Left ventricle myocardium inferior (tissue), 1 donor: ENCODE data around the gene SDC3. TPM values are rescaled to one million over a fixed set of nuclear protein-coding genes. Genes with fewer than 3 reads are reported as not detected.

ENCODE experiments used
- DNase-seq: peaks from one replicate; pipeline ENCODE4 v3.0.0-alpha.2; 2020
- H3K27ac ChIP-seq: fragments of 200-600 bp; replicated peaks from 2 replicates; pipeline ENCODE4 v1.8.0; 2021
- H3K27me3 ChIP-seq: fragments of 200-600 bp; 2 replicates; pipeline ENCODE4 v1.8.0; 2021; ENCODE audit warnings: low read depth
- H3K36me3 ChIP-seq: fragments of 200-600 bp; 2 replicates; pipeline ENCODE4 v1.8.0; 2021
- H3K4me1 ChIP-seq: fragments of 200-600 bp; 2 replicates; pipeline ENCODE4 v1.8.0; 2021
- H3K4me3 ChIP-seq: fragments of 200-600 bp; 2 replicates; pipeline ENCODE4 v1.8.0; 2021; ENCODE audit warnings: mild to moderate bottlenecking, moderate library complexity
- H3K9me3 ChIP-seq: fragments of 200-600 bp; replicated peaks from 2 replicates; pipeline ENCODE4 v1.8.0; 2021
- intact Hi-C: fragments of 100-400 bp; cut with micrococcal nuclease; formaldehyde crosslinking; loops from one replicate; pipeline ENCODE4 v1.11.0; 2022
- total RNA-seq: library from RNA; stranded (reverse); fragmentation: NEBNext Ultra II Directional; extraction: Animal tissue kit (Norgen Biotek cat#: 25700); gene quantifications from one replicate; pipeline ENCODE4 v1.2.1, GENCODE V29; 2021
- TF ChIP-seq, protein P1 (sequence below): fragments of 200-600 bp; IDR thresholded peaks from 2 replicates; pipeline ENCODE4 v1.8.0; 2021; ENCODE audit warnings: antibody characterized with exemption, mild to moderate bottlenecking, borderline replicate concordance
- donor health status: DM: no; HTN: yes; CAD: no; lungs with severe emphysema.

Gene SDC3
- total RNA-seq, 1 donor from 2014 or later: 25.3 TPM

DNA sequence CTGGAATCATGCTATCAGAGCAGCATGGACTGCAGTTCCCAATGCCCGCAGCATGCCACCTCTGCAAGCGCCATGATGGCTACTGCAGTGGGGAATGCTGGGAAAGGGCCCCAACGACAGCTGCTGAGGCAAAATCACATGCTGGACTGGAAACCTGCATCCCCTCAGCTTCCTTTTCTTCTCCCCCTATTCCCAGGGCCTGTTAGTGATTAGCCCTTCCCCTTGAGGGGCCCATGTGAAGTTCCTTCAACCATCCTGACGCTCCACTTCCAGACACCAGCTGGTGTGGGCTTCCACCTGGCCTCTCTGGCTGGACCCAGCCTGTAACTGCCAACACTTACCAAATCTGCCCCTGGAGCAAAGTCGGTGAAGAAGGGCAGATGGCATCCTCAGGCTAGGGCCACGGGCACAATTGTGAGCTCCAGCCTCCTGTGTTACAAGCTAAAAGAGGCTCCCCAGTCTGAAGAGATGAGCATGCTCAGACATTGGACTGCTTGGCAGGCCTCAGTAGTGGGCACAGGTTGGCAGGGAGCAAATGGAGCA lies 22.1 kb upstream of the SDC3 start:
- no peaks in the 10 kb centered on the region for H3K9me3 ChIP-seq
- H3K27ac ChIP-seq: no peak overlapping the region
- no peaks in the 10 kb centered on the region for H3K27me3 ChIP-seq
- TF ChIP-seq, protein P1, sequence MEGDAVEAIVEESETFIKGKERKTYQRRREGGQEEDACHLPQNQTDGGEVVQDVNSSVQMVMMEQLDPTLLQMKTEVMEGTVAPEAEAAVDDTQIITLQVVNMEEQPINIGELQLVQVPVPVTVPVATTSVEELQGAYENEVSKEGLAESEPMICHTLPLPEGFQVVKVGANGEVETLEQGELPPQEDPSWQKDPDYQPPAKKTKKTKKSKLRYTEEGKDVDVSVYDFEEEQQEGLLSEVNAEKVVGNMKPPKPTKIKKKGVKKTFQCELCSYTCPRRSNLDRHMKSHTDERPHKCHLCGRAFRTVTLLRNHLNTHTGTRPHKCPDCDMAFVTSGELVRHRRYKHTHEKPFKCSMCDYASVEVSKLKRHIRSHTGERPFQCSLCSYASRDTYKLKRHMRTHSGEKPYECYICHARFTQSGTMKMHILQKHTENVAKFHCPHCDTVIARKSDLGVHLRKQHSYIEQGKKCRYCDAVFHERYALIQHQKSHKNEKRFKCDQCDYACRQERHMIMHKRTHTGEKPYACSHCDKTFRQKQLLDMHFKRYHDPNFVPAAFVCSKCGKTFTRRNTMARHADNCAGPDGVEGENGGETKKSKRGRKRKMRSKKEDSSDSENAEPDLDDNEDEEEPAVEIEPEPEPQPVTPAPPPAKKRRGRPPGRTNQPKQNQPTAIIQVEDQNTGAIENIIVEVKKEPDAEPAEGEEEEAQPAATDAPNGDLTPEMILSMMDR: no peak
- peaks cover 9% of the 10 kb centered on the region for H3K4me1 ChIP-seq
- no peak for DNase-seq
- intact Hi-C loops: no loop called here
- no peak overlapping the region for H3K4me3 ChIP-seq
- peaks cover 34% of the 10 kb centered on the region for H3K36me3 ChIP-seq

DNA sequence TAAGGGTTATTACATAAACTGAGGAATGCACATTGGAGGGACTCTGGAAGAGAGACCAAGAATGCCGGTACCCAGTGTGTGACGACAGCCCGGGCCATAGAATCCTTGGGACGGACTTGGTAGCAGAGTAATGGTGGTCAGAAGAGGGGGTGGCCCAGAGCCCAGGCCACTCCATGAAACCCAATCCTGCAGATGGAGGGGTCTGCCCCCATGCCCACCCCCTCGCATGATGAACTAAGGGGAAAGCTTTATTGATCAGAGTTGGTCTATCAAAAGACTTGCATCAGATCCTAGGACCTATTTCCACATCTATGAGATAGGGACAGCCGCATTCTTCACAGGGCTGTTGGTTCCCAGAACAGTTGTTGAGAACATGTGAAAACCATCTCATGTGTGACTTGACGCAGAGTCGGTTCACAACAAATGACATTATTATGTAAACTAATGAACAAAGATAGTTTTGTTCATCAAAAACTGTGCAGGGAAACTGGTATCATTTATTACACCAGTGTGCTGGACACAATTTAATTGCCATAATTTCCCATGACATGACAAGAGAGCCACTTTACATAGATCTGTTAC lies 21.5 kb upstream of the SDC3 start:
- intact Hi-C loops: no loop called here
- H3K4me1 ChIP-seq: peaks cover 9% of the 10 kb centered on the region
- no peak for DNase-seq
- H3K9me3 ChIP-seq: no peaks in the 10 kb centered on the region
- TF ChIP-seq, protein P1: no peak
- no peaks in the 10 kb centered on the region for H3K27me3 ChIP-seq
- peaks cover 29% of the 10 kb centered on the region for H3K36me3 ChIP-seq
- H3K27ac ChIP-seq: no peak overlapping the region
- no peak overlapping the region for H3K4me3 ChIP-seq

DNA sequence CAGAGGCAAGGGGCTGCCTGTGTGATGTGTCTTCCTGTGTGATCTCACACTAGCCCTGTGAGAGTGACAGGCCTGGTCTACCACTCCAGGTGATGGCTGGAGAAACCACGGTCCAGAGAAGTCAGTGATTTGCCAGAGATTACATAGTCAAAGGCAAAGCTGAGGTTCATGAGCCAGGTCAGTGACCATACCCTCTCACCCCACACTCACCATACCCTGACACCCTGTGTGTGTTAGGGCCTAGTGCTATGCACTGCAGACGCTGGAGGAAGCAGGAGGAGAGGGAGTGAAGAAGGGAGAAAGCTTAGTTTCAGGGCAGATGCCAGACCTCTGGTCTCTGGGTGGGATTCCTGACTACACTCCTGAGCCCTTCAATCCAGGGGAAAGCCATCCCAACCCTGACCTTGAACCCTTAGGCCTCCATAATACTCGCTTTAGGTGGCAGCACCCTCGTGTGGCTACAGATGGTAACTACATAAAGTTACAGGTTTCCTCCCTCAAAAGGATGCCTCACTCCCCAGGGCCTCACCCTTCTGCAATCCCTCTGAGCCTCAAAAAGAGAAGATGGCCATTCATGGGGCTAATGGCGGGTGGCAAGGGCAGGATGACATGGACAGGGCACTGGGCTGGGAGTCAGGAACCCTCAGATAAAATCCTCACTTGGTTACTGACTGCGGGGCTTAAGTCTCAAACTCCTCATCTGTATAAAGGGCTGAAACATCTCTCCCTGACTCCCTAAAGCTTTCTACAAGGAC lies 20.8 kb upstream of the SDC3 start:
- intact Hi-C loops: no loop called here
- TF ChIP-seq, protein P1: peak; percentile 75
- H3K27ac ChIP-seq: no peak overlapping the region
- no peaks in the 10 kb centered on the region for H3K27me3 ChIP-seq
- H3K9me3 ChIP-seq: no peaks in the 10 kb centered on the region
- H3K36me3 ChIP-seq: peaks cover 22% of the 10 kb centered on the region
- H3K4me1 ChIP-seq: peaks cover 9% of the 10 kb centered on the region
- no peak overlapping the region for H3K4me3 ChIP-seq
- DNase-seq: no peak

DNA sequence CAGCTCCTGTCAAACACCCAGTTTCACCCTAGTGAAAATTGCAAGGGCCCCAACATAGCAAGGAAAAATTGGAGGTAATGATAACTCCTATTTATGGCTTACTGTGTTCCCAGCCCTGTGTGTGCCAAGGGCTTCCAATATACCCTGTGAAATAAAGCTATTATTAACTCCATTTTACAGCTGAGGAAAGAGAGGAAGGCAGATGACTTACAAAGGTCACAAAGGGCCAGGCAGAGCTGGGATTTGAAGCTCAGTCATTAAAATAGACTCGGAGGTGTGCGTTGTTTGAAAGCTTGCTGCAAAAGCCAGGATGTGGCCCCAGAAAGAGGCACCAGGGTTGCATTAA lies 20.2 kb upstream of the SDC3 start:
- H3K27me3 ChIP-seq: no peaks in the 10 kb centered on the region
- TF ChIP-seq, protein P1: no peak
- H3K4me3 ChIP-seq: no peak overlapping the region
- H3K9me3 ChIP-seq: no peaks in the 10 kb centered on the region
- H3K36me3 ChIP-seq: peaks cover 16% of the 10 kb centered on the region
- H3K27ac ChIP-seq: no peak overlapping the region
- no peak for DNase-seq
- H3K4me1 ChIP-seq: peaks cover 9% of the 10 kb centered on the region
- intact Hi-C loops: no loop called here

DNA sequence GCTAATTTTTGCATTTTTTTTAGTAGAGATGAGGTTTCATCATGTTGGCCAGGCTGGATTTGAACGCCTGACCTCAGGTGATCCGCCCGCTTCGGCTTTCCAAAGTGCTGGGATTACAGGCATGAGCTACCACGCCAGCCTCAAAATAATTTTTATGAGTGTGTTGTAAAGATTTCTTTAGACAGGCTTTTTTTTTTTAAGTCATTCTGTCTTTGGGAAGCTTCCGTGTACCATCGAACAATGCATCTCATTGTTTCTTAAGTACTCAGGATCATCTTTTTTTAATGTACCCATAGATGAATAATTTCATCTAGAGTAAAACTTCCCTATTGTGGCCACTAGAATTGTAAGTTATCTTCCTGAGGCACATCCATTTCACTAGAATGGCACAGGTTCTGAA lies 19.6 kb upstream of the SDC3 start:
- DNase-seq: no peak
- no peak overlapping the region for H3K27ac ChIP-seq

More for the DNA sequence above, 19.6 kb upstream of the SDC3 start:
- H3K9me3 ChIP-seq: no peaks in the 10 kb centered on the region
- no peak overlapping the region for H3K4me3 ChIP-seq
- no peaks in the 10 kb centered on the region for H3K27me3 ChIP-seq
- TF ChIP-seq, protein P1: no peak
- intact Hi-C loops: no loop called here
- H3K36me3 ChIP-seq: peaks cover 12% of the 10 kb centered on the region
- H3K4me1 ChIP-seq: peaks cover 9% of the 10 kb centered on the region
